Heart left ventricle (tissue), 13 donors: Measurements from ENCODE around the gene TOMM7.

Source experiments
- CTCF ChIP-seq, 12 donors: fragments of 200-600 bp; sonication (generic) in 4 of 12; IDR thresholded peaks; one replicate each; pipeline versions ENCODE4 v1.5.0 to v1.8.0; 2018 to 2022; ENCODE audit warnings: antibody characterized with exemption in 12 of 12, mild to moderate bottlenecking in 5 of 12
- POLR2A ChIP-seq, 2 donors: fragments of 450-650 bp; IDR thresholded peaks; one replicate each; pipeline ENCODE4 v1.6.1; 2017; ENCODE audit warnings: antibody characterized with exemption in 2 of 2, mild to moderate bottlenecking in 2 of 2, moderate library complexity in 2 of 2
- donor health status: ischemic (EF 13 %, LVEDD 7.1; RV severe dilation, severe dysfunction).
- donor health status: DM: no; HTN: yes; CAD: no.
- donor health status: DM: no; HTN: no; CAD: no.
- donor health status: ischemic (EF 25% LVEDD 6.9; RV normal size, moderate dysfunction).
- donor health status: ischemic (EF 25% LVEDD 5.7; RV mildly dilated, moderate dysfunction).
- donor health status: ischemic (EF 35%, LVEDD 5.7; RV mildly dilated, moderate dysfunction).
- donor health status: nonischemic (EF 11% LVEDD 7.7; RV severe dilation, severe dysfunction).
- donor health status: DM: yes; HTN: yes; CAD: no.
- donor health status: PGD.
- donor health status: ischemic (EF 29% LVEDD 5.4; RV normal size, mild dysfunction).
- donor health status: nonischemic (EF 23%, LVEDD 6.1; RV moderate dilation, normal function).

GRCh38 chr7:22864855-22865601 lies 42.4 kb upstream of the TOMM7 start:
- TF ChIP-seq CTCF (IDR thresholded peaks at IDR 0.05) (no peak), POLR2A (IDR thresholded peaks at IDR 0.05) (no peak)
